Neural cell (in vitro differentiated cells): Measurements from ENCODE around the gene AGA. TPM values are rescaled to one million over a fixed set of nuclear protein-coding genes. Genes with fewer than 3 reads are reported as not detected.

Experiments used
- H2AFZ ChIP-seq: fragments of 200-600, 300-800 bp; sonication (generic), shearing (Covaris generic); 2 replicates; pipeline ENCODE4 v1.6.0; 2014; ENCODE audit warnings: low read depth, mild to moderate bottlenecking, antibody characterized with exemption, low read length, moderate library complexity
- H3F3A ChIP-seq: fragments of 200-600 bp; shearing (Covaris generic); 2 replicates; pipeline ENCODE4 v1.6.1; 2016; ENCODE audit warnings: mild to moderate bottlenecking, moderate library complexity, mixed read lengths, antibody characterized with exemption, low read length; ENCODE audit not compliant: insufficient read depth, poor library complexity, severe bottlenecking
- H3K27ac ChIP-seq: fragments of 200-600, 300-800 bp; sonication (generic), shearing (Covaris generic); 2 replicates; pipeline ENCODE4 v1.5.1; 2014; ENCODE audit warnings: mild to moderate bottlenecking, low read length, moderate library complexity
- H3K27me3 ChIP-seq: fragments of 300-800, 200-600 bp; sonication (generic), shearing (Covaris generic); 2 replicates; pipeline ENCODE4 v1.6.0; 2014; ENCODE audit warnings: mild to moderate bottlenecking, low read depth, low read length, moderate library complexity; ENCODE audit not compliant: insufficient read depth
- H3K36me3 ChIP-seq: fragments of 300-800, 200-600 bp; sonication (generic), shearing (Covaris generic); 2 replicates; pipeline ENCODE4 v1.5.1; 2014; ENCODE audit warnings: mild to moderate bottlenecking, antibody characterized with exemption, low read length, moderate library complexity; ENCODE audit not compliant: insufficient read depth
- H3K4me2 ChIP-seq: fragments of 300-800, 200-600 bp; sonication (generic), shearing (Covaris generic); 2 replicates; pipeline ENCODE4 v1.6.0; 2014; ENCODE audit warnings: mild to moderate bottlenecking, low read length
- H3K4me3 ChIP-seq: fragments of 300-800, 200-600 bp; sonication (generic), shearing (Covaris generic); 2 replicates; pipeline ENCODE4 v1.5.1; 2014; ENCODE audit warnings: mild to moderate bottlenecking, low read length, moderate library complexity
- H3K79me2 ChIP-seq: fragments of 200-600 bp; shearing (Covaris generic); replicated peaks from 2 replicates; pipeline ENCODE4 v1.6.0; 2014; ENCODE audit warnings: mild to moderate bottlenecking, low read length, moderate library complexity; ENCODE audit not compliant: insufficient read depth
- H3K9ac ChIP-seq: fragments of 300-800, 200-600 bp; sonication (generic), shearing (Covaris generic); 2 replicates; pipeline ENCODE4 v1.6.1; 2016; ENCODE audit warnings: mild to moderate bottlenecking, low read length, mixed read lengths
- H3K9me2 ChIP-seq: fragments of 200-600 bp; shearing (Covaris generic); 2 replicates; pipeline ENCODE4 v1.6.1; 2016; ENCODE audit warnings: mild to moderate bottlenecking, low read length, mixed read lengths; ENCODE audit not compliant: insufficient read depth
- H3K9me3 ChIP-seq: fragments of 200-600, 300-800 bp; sonication (generic), shearing (Covaris generic); 2 replicates; pipeline ENCODE4 v1.6.1; 2016; ENCODE audit warnings: mild to moderate bottlenecking, mixed run types, low read length, moderate library complexity, mixed read lengths
- H4K20me1 ChIP-seq: fragments of 200-600 bp; shearing (Covaris generic); 2 replicates; pipeline ENCODE4 v1.6.1; 2016; ENCODE audit warnings: mild to moderate bottlenecking, mixed run types; ENCODE audit not compliant: insufficient read depth
- EP300 ChIP-seq: fragments of 450-650 bp; conservative IDR thresholded peaks from 2 replicates; pipeline ENCODE4 v1.6.1; 2014; ENCODE audit warnings: antibody characterized with exemption, mild to moderate bottlenecking, moderate library complexity; ENCODE audit not compliant: poor library complexity, severe bottlenecking
- MXI1 ChIP-seq: fragments of 450-650 bp; conservative IDR thresholded peaks from 2 replicates; pipeline ENCODE4 v1.6.1; 2014; ENCODE audit warnings: antibody characterized with exemption, mild to moderate bottlenecking; ENCODE audit not compliant: poor library complexity, severe bottlenecking
- POLR2AphosphoS5 ChIP-seq: IDR thresholded peaks from 2 replicates; pipeline ENCODE4 v1.6.1; 2012
- RAD21 ChIP-seq: fragments of 450-650 bp; conservative IDR thresholded peaks from 2 replicates; pipeline ENCODE4 v1.6.1; 2014; ENCODE audit warnings: antibody characterized with exemption, mild to moderate bottlenecking, moderate library complexity
- SMC3 ChIP-seq: fragments of 450-650 bp; conservative IDR thresholded peaks from 2 replicates; pipeline ENCODE4 v1.6.1; 2014; ENCODE audit warnings: antibody characterized with exemption, mild to moderate bottlenecking, moderate library complexity; ENCODE audit not compliant: poor library complexity
- TAF1 ChIP-seq: IDR thresholded peaks from 2 replicates; pipeline ENCODE4 v1.6.1; 2012; ENCODE audit warnings: low read depth
- polyA plus RNA-seq: library from polyadenylated mRNA; depleted of rRNA; stranded (reverse); fragments of >200 nt; gene quantifications from 2 replicates; pipeline ENCODE4 v1.2.3, GENCODE V29; 2014
- TF ChIP-seq, protein P1 (sequence below): fragments of 450-650 bp; IDR thresholded peaks from 2 replicates; pipeline ENCODE4 v1.5.1; 2014; ENCODE audit warnings: antibody characterized with exemption, mild to moderate bottlenecking, moderate library complexity; ENCODE audit not compliant: poor library complexity, severe bottlenecking

AGA gene
- polyA plus RNA-seq, 1 donor from 2014 or later = 3.1 TPM

- H3K27me3 ChIP-seq = no peaks in the 10 kb centered on the region
- H2AFZ ChIP-seq = no peak overlapping the region
- TF ChIP-seq MXI1 = no peak
- TF ChIP-seq, protein P1, sequence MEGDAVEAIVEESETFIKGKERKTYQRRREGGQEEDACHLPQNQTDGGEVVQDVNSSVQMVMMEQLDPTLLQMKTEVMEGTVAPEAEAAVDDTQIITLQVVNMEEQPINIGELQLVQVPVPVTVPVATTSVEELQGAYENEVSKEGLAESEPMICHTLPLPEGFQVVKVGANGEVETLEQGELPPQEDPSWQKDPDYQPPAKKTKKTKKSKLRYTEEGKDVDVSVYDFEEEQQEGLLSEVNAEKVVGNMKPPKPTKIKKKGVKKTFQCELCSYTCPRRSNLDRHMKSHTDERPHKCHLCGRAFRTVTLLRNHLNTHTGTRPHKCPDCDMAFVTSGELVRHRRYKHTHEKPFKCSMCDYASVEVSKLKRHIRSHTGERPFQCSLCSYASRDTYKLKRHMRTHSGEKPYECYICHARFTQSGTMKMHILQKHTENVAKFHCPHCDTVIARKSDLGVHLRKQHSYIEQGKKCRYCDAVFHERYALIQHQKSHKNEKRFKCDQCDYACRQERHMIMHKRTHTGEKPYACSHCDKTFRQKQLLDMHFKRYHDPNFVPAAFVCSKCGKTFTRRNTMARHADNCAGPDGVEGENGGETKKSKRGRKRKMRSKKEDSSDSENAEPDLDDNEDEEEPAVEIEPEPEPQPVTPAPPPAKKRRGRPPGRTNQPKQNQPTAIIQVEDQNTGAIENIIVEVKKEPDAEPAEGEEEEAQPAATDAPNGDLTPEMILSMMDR = no peak
- TF ChIP-seq TAF1 = no peak
- TF ChIP-seq SMC3 = no peak
- no peaks in the 10 kb centered on the region for H3F3A ChIP-seq
- H3K9me3 ChIP-seq = no peaks in the 10 kb centered on the region
- H3K4me2 ChIP-seq = no peak overlapping the region
- H3K9ac ChIP-seq = no peak overlapping the region
- H3K4me3 ChIP-seq = no peak overlapping the region
- H4K20me1 ChIP-seq = no peaks in the 10 kb centered on the region
- H3K27ac ChIP-seq = peak overlapping the region; percentile 14
- no peaks in the 10 kb centered on the region for H3K36me3 ChIP-seq
- H3K9me2 ChIP-seq = no peaks in the 10 kb centered on the region
- H3K79me2 ChIP-seq = no peaks in the 10 kb centered on the region
Measured at GRCh38 chr4:177448850-177449249, 6.6 kb upstream of the AGA start.

DNA sequence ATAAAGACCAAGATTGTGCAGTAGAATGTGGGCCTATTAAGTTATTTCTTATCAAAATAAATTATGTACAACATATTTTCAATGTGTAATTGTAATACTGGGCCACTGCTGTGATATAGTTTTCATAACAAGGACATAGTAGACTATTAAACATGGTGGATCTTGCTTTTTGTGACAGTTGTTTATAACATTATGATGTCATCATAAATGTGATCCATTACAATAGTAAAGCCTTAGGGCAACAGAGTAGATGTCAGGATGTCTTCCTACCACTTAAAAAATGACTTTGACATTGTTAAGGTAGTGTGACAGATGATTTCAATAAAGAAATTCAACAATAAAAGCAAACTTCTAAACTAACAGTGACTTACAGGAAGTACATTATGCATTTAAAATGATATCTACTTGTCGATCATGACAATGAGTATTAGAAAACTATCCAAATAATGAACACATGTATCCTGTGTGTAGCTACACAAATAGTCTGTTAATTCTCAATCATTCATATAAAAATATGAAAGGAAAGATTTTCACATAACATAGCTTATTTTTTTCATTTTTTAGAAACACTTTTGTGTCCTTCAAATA is 5.3 kb upstream of the AGA start:
- Histone ChIP-seq H3K9me3 (no peaks in the 10 kb centered on the region), H2AFZ (no peak overlapping the region), H3K27ac (peak overlapping the region; percentile 16), H3K9ac (no peak overlapping the region), H3K79me2 (no peaks in the 10 kb centered on the region), H3K36me3 (no peaks in the 10 kb centered on the region), H3F3A (no peaks in the 10 kb centered on the region), H3K27me3 (no peaks in the 10 kb centered on the region), H4K20me1 (no peaks in the 10 kb centered on the region), H3K4me3 (no peak overlapping the region), H3K4me2 (no peak overlapping the region), H3K9me2 (no peaks in the 10 kb centered on the region)
- no peak for TF ChIP-seq MXI1
- peak; percentile 10 for TF ChIP-seq EP300
- TF ChIP-seq POLR2AphosphoS5 = no peak
- no peak for TF ChIP-seq RAD21

DNA sequence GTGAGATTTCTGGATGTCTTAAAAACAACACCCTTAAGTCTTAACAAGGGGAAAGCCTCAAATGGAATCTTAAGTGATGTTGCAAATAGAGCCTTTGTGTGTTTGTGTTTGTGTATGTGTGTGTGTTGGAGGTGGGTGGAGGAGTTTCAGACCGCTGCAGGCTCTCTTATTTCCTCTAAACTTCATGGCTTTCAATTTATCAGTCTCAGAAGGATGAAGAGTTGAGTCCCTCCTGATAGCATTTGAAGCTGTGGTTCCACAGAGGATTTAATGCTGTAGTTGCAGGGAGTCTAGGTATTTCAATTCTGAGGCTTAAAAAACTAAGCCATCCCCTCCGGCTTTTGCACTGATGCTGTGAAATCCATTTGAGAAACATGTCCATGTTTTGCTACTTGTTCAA is 4.3 kb upstream of the AGA start:
- Histone ChIP-seq H3K9me2 (no peaks in the 10 kb centered on the region), H3F3A (no peaks in the 10 kb centered on the region), H3K27me3 (no peaks in the 10 kb centered on the region), H2AFZ (no peak overlapping the region), H3K9ac (no peak overlapping the region), H3K4me2 (peak overlapping the region; percentile 23), H3K27ac (peak overlapping the region; percentile 43), H4K20me1 (no peaks in the 10 kb centered on the region), H3K79me2 (no peaks in the 10 kb centered on the region), H3K9me3 (no peaks in the 10 kb centered on the region), H3K36me3 (no peaks in the 10 kb centered on the region), H3K4me3 (peak overlapping the region; percentile 3)
- TF ChIP-seq RAD21 (no peak), SMC3 (no peak), EP300 (no peak)
